K562 (cell line): ENCODE results near the gene ARMC7. TPM values are rescaled to one million over a fixed set of nuclear protein-coding genes. Genes with fewer than 3 reads are reported as not detected.
A peak's percentile ranks its signal among the peaks of the same experiment; 100 is the strongest.

ENCODE experiments used
- ADNP ChIP-seq: fragments of 200-800 bp; sonication (Bioruptor generic); IDR thresholded peaks from 2 replicates; pipeline ENCODE4 v1.6.1; 2016; ENCODE audit warnings: missing genetic modification characterization, missing compliant biosample characterization
- BRCA1 ChIP-seq, 2 experiments: fragments of 450-650 bp in 1 of 2; sonication (generic) in 1 of 2; formaldehyde crosslinking in 1 of 2; IDR thresholded peaks; 2 replicates each; pipeline versions ENCODE4 v1.5.0 to v1.6.1; 2017 to 2020; ENCODE audit warnings: mild to moderate bottlenecking in 1 of 2, missing genetic modification reagents in 1 of 2
- CBFB ChIP-seq: sonication (generic); formaldehyde crosslinking; IDR thresholded peaks from 2 replicates; pipeline ENCODE4 v1.4.0; 2020; ENCODE audit warnings: mild to moderate bottlenecking, missing genetic modification reagents
- CCAR2 ChIP-seq: fragments of 200-400 bp; formaldehyde crosslinking; IDR thresholded peaks from 2 replicates; pipeline ENCODE4 v1.6.1; 2017; ENCODE audit warnings: mild to moderate bottlenecking, low read depth, low read length
- EHMT2 ChIP-seq: fragments of 450-650 bp; IDR thresholded peaks from 2 replicates; pipeline ENCODE4 v1.6.1; 2018; ENCODE audit warnings: antibody characterized with exemption
- HIVEP1 ChIP-seq: fragments of 250-450 bp; sonication (Bioruptor Pico); IDR thresholded peaks from 2 replicates; pipeline ENCODE4 v1.4.0; 2020; ENCODE audit warnings: mild to moderate bottlenecking
- JUN ChIP-seq, 2 experiments: sonication (generic) in 1 of 2; formaldehyde crosslinking in 1 of 2; IDR thresholded peaks; 2 replicates each; pipeline versions ENCODE4 v1.6.1 to v1.8.0; 2012 to 2022; ENCODE audit warnings: borderline replicate concordance in 2 of 2, mild to moderate bottlenecking in 2 of 2, improper control_type of control experiment in 1 of 2, low read depth in 1 of 2, low read length in 1 of 2, missing genetic modification reagents in 1 of 2
- L3MBTL2 ChIP-seq: fragments of 450-650 bp; IDR thresholded peaks from 2 replicates; pipeline ENCODE4 v1.6.1; 2016; ENCODE audit warnings: mild to moderate bottlenecking, moderate library complexity
- MCM3 ChIP-seq: fragments of 450-650 bp; IDR thresholded peaks from 2 replicates; pipeline ENCODE4 v1.6.1; 2016
- NEUROD1 ChIP-seq: fragments of 150-350 bp; IDR thresholded peaks from 2 replicates; pipeline ENCODE4 v1.6.1; 2014; ENCODE audit warnings: borderline replicate concordance, low read length, low read depth; ENCODE audit not compliant: partially characterized antibody
- NFATC3 ChIP-seq: fragments of 450-650 bp; IDR thresholded peaks from 2 replicates; pipeline ENCODE4 v1.6.1; 2017; ENCODE audit warnings: mild to moderate bottlenecking
- POLR2H ChIP-seq: IDR thresholded peaks from 2 replicates; pipeline ENCODE4 v1.6.1; 2016; ENCODE audit warnings: missing genetic modification characterization, low read depth, mild to moderate bottlenecking, control low read depth, missing compliant biosample characterization, moderate library complexity
- SP1 ChIP-seq: sonication (generic); formaldehyde crosslinking; IDR thresholded peaks from 2 replicates; pipeline ENCODE4 v1.8.1; 2022; ENCODE audit warnings: mild to moderate bottlenecking, missing genetic modification reagents
- TAF1 ChIP-seq: IDR thresholded peaks from 2 replicates; pipeline ENCODE4 v1.6.1; 2011; ENCODE audit warnings: mild to moderate bottlenecking, low read length, moderate library complexity; ENCODE audit not compliant: insufficient read depth, control insufficient read depth, severe bottlenecking; ENCODE audit errors: extremely low read depth
- TFE3 ChIP-seq: fragments of 450-650 bp; formaldehyde crosslinking; IDR thresholded peaks from 2 replicates; pipeline ENCODE4 v1.4.0; 2020; ENCODE audit warnings: mild to moderate bottlenecking, mixed read lengths
- THAP7 ChIP-seq: fragments of 250-450 bp; sonication (Bioruptor Pico); IDR thresholded peaks from 2 replicates; pipeline ENCODE4 v1.5.0; 2021
- ZBTB17 ChIP-seq: fragments of 450-650 bp; formaldehyde crosslinking; IDR thresholded peaks from 2 replicates; pipeline ENCODE4 v1.4.0; 2020; ENCODE audit warnings: mild to moderate bottlenecking
- ZNF140 ChIP-seq: fragments of 250-450 bp; sonication (Bioruptor Pico); IDR thresholded peaks from 2 replicates; pipeline ENCODE4 v1.8.0; 2021; ENCODE audit warnings: moderate library complexity, mild to moderate bottlenecking, inconsistent platforms
- ZNF316 ChIP-seq: fragments of 450-650 bp; IDR thresholded peaks from 2 replicates; pipeline ENCODE4 v1.6.1; 2016
- ZNF764 ChIP-seq: fragments of 250-450 bp; sonication (Bioruptor Pico); IDR thresholded peaks from 2 replicates; pipeline ENCODE4 v1.4.0; 2020; ENCODE audit warnings: low read depth, mild to moderate bottlenecking, moderate library complexity
- ZSCAN32 ChIP-seq: fragments of 450-650 bp; formaldehyde crosslinking; IDR thresholded peaks from 2 replicates; pipeline ENCODE4 v1.4.0; 2020; ENCODE audit warnings: mild to moderate bottlenecking, moderate library complexity
- polyA plus RNA-seq, 8 experiments: library from polyadenylated mRNA; depleted of rRNA in 4 of 8; stranded (reverse) in 5 of 8; unstranded in 3 of 8; fragments of >200 nt; fragmentation: Nextera tagmentation in 2 of 8; fragmentation: Illumina TruSeq in 1 of 8; extraction: Ambion mirVana in 2 of 8; extraction: Trizol in 1 of 8; gene quantifications; 2 replicates each; pipeline versions ENCODE4 v1.2.1 to v1.2.3, GENCODE V29; 2011 to 2014; ENCODE audit warnings: inconsistent platforms in 1 of 8, missing spikeins in 1 of 8
- total RNA-seq, 7 experiments: library from RNA; depleted of rRNA in 6 of 7; stranded (reverse); fragments of >200 nt in 6 of 7; fragmentation: Illumina TruSeq in 2 of 7; extraction: Trizol in 2 of 7; gene quantifications; 2 replicates each; pipeline versions ENCODE4 v1.2.1 to v1.2.3, GENCODE V29; 2011 to 2021; ENCODE audit warnings: low replicate concordance in 1 of 7
- TF ChIP-seq, protein P1 (sequence below): fragments of 250-450 bp; sonication (Bioruptor Pico); IDR thresholded peaks from 2 replicates; pipeline ENCODE4 v1.8.0; 2022; ENCODE audit warnings: moderate library complexity, mild to moderate bottlenecking, inconsistent platforms
- TF ChIP-seq, protein P2 (sequence below): sonication (generic); formaldehyde crosslinking; IDR thresholded peaks from 2 replicates; pipeline ENCODE4 v1.8.0; 2023; ENCODE audit warnings: mild to moderate bottlenecking, missing genetic modification reagents

The ARMC7 gene
- total and polyA plus RNA-seq, 9 of the 15 experiments (the other 6 are each of a cell fraction or from before 2014, with no cell fraction given), result 1.4 to 15.2 (median 5.9) TPM

DNA sequence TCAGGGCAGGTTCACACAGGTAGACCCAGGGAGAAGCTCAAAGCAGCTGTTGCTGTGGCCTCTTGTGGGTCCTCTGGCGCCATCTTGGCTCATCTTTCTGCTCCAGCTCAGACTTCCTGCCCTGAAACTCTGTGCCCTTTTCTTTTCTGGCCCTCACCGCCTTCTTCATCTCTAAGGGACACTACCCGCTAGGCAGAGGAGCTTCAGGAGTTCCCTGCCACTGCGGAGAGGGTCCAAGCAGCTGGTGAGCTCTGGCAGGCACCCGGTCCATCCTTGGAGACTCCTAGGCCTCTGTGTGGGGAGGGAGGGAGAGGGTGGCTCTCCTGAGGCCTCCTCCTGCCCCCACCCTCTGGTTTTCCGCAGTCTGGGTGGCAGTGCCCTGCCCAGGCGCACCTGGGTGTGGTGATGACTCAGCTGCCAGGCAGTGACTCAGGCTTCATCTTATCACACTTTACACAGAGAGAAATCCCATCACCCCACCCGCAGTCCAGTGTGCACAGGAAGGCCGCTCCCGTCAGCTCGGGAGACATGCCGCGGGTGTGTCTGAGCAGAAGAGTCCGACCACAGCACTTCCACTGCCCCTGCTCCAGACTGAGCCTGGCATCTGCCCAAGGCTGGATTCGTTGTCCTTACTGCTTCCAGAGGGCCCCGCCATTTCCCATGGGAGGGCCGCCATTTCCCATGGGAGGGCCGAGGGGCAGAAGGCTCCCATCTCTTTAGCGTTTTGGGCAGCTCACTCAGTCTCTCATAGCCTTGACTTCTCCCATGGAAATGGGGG is 14.5 kb downstream of the ARMC7 start (continued):
- 0 out of 2 replicates have a peak, but pooled peaks have one; percentile 41 for TF ChIP-seq SP1 (CRISPR knock-in tag)
- no peak for TF ChIP-seq POLR2H (tag)
- TF ChIP-seq NFATC3, result no peak
- no peak for TF ChIP-seq BRCA1 (IDR thresholded peaks at IDR 0.05)
- no peak for TF ChIP-seq BRCA1 (CRISPR knock-in tag; IDR thresholded peaks at IDR 0.05)
- no peak for TF ChIP-seq ADNP (tag)
- TF ChIP-seq, protein P1, sequence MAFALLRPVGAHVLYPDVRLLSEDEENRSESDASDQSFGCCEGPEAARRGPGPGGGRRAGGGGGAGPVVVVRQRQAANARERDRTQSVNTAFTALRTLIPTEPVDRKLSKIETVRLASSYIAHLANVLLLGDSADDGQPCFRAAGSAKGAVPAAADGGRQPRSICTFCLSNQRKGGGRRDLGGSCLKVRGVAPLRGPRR (CRISPR knock-in tag), result peak; percentile 83; the same call in 1 of the 2 replicates
- TF ChIP-seq L3MBTL2, result peak; percentile 45; the same call in 1 of the 2 replicates
- TF ChIP-seq ZNF140, result no peak
- peak; percentile 52; the same call in 1 of the 2 replicates for TF ChIP-seq ZSCAN32 (CRISPR knock-in tag)
- no peak for TF ChIP-seq MCM3
- peak; percentile 22; the same call in 1 of the 2 replicates for TF ChIP-seq EHMT2
- peak; percentile 53 for TF ChIP-seq TAF1
- no peak for TF ChIP-seq TFE3 (CRISPR knock-in tag)
- peak; percentile 90 for TF ChIP-seq CBFB (CRISPR knock-in tag)
- TF ChIP-seq, protein P2, sequence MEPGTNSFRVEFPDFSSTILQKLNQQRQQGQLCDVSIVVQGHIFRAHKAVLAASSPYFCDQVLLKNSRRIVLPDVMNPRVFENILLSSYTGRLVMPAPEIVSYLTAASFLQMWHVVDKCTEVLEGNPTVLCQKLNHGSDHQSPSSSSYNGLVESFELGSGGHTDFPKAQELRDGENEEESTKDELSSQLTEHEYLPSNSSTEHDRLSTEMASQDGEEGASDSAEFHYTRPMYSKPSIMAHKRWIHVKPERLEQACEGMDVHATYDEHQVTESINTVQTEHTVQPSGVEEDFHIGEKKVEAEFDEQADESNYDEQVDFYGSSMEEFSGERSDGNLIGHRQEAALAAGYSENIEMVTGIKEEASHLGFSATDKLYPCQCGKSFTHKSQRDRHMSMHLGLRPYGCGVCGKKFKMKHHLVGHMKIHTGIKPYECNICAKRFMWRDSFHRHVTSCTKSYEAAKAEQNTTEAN, result no peak
- peak; percentile 77; the same call in 1 of the 2 replicates for TF ChIP-seq ZBTB17
- TF ChIP-seq JUN (IDR thresholded peaks at IDR 0.05; ENCODE audit: borderline replicate concordance, low read depth, low read length), result peak; percentile 98
- no peak for TF ChIP-seq JUN (CRISPR knock-in tag; IDR thresholded peaks at IDR 0.05; ENCODE audit: borderline replicate concordance)
- TF ChIP-seq NEUROD1, result peak; percentile 84
- TF ChIP-seq HIVEP1, result 0 out of 2 replicates have a peak, but pooled peaks have one; percentile 45
- no peak for TF ChIP-seq THAP7
- TF ChIP-seq ZNF316, result peak; percentile 97
- no peak for TF ChIP-seq CCAR2
- TF ChIP-seq ZNF764 (CRISPR knock-in tag), result no peak
